ENCODE results near the gene PLD6.

The PLD6 gene

DNA sequence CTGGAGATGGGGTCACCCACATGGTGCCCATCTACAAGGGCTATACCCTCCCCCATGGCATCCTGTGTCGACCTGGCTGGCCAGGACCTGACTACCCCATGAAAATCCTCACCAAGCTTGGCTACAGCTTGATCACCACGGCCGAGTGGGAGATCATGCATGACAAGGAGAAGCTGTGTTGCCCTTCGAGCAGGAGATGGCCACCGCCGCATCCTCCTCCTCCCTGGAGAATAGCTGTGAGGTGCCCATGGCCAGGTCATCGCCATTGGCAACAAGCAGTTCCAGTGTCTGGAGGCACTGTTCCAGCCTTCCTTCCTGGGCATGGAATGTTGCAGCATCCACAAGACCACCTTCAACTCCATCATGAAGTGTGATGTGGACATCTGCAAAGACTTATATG, 36.1 kb upstream of the PLD6 start:
- DNase-seq (ENCODE audit: insufficient read length, low spot score), result no peak
- TF ChIP-seq CTCF (IDR thresholded peaks at IDR 0.05; ENCODE audit: insufficient read depth, missing control alignments), result no peak
- no peak for FAIRE-seq

- DNase-seq (ENCODE audit: insufficient read length, low spot score), result no peak
- TF ChIP-seq CTCF (IDR thresholded peaks at IDR 0.05; ENCODE audit: insufficient read depth, missing control alignments), result no peak
- no peak for FAIRE-seq
These were observed 35.5 kb upstream of the PLD6 start for GRCh38 chr17:17241656-17242055.

DNA sequence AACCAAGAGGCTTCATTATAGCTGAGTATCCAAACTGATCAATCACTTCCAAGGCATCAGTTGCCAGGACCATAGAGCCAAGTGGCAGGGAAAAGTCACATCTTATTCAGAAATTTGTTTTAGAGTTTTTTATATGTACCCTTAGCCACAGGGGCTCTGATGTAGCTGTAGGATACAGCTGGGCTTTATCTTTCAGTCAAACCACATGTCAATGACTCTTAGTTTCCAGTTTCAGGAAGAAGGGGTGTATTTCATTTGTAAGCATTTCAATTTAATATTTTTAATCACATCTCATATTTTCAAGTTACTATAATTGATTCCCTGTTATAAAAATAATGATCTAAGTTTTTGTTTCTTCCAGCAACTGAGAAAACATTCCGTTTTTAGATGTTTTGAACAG, 33.7 kb upstream of the PLD6 start:
- no peak for TF ChIP-seq CTCF (IDR thresholded peaks at IDR 0.05; ENCODE audit: insufficient read depth, missing control alignments)
- FAIRE-seq, result no peak

GRCh38 chr17:17237026-17237799, 31.1 kb upstream of the PLD6 start, which contains the start of gene FLCN:
TSS of gene FLCN (minus strand) at chr17:17237168. CDS start at chr17:17228137, 9,031 bp downstream.
- FAIRE-seq (no peak), DNase-seq (ENCODE audit: insufficient read length, low spot score) (peak; percentile 77)
- no peak for TF ChIP-seq CTCF (IDR thresholded peaks at IDR 0.05; ENCODE audit: insufficient read depth, missing control alignments)

More for the DNA sequence above, 33.7 kb upstream of the PLD6 start:
- no peak for DNase-seq (ENCODE audit: insufficient read length, low spot score)

GRCh38 chr17:17236295-17237025, 30.3 kb upstream of the PLD6 start:
- no peak for FAIRE-seq
- no peak for DNase-seq (ENCODE audit: insufficient read length, low spot score)
- no peak for TF ChIP-seq CTCF (IDR thresholded peaks at IDR 0.05; ENCODE audit: insufficient read depth, missing control alignments)

- DNase-seq (ENCODE audit: insufficient read length, low spot score), result no peak
- FAIRE-seq, result no peak
- TF ChIP-seq CTCF (IDR thresholded peaks at IDR 0.05; ENCODE audit: insufficient read depth, missing control alignments), result no peak
These were observed 29.4 kb upstream of the PLD6 start for GRCh38 chr17:17235212-17236174.
